ENCODE data around the gene NAA80.
"Not testable (repeated sequence)": the region's sequence is repeated elsewhere in the genome, so short reads cannot be mapped to it uniquely, and the experiment has no call there.

The NAA80 gene

DNA sequence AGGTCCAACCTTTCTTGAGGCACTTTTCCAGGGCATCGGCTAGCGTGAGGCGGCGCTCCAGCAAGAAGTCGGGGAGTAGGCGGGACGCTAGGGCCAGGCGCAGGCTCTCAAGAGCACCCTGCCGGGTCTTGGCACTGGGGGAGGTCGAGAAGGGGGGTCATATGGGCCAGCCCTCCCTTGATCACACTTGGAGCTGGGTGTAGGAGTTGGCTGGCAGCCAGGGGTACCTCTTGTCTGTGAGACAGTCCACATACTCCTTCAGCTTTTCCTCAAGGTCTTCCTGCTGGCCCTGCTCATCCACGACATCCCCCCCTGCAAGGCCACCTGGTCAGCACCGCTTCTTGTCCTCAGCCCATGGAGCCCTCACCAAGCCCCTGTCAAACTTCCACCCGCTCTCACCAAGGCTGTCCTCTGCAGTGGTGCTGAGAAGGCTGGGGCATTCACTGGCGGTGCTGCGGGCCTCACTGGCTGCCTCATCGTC, 9.0 kb downstream of the NAA80 start:
- DNase-seq (ENCODE audit: low read depth, low spot score) = no peak

DNA sequence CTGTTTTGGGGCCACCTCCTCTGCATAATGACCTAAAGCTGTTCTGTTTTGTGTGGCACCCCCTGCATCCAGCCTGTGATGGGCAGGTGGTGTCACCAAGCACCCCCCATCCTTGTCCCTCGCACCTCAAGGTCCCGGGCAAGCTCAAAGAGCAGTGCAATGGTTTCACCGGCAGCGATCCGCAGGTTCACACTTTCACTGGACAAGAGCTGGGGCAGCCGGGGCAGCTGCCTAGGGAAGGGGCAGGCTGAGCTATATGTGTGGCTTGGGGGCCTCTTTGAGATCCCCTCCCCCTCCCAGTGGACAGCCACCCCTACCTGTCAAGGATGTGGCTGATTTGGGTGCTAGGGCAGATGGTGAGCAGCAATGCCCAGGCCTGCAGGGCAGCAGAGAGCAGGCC, 10.1 kb downstream of the NAA80 start:
- DNase-seq (ENCODE audit: low read depth, low spot score) = no peak

DNA sequence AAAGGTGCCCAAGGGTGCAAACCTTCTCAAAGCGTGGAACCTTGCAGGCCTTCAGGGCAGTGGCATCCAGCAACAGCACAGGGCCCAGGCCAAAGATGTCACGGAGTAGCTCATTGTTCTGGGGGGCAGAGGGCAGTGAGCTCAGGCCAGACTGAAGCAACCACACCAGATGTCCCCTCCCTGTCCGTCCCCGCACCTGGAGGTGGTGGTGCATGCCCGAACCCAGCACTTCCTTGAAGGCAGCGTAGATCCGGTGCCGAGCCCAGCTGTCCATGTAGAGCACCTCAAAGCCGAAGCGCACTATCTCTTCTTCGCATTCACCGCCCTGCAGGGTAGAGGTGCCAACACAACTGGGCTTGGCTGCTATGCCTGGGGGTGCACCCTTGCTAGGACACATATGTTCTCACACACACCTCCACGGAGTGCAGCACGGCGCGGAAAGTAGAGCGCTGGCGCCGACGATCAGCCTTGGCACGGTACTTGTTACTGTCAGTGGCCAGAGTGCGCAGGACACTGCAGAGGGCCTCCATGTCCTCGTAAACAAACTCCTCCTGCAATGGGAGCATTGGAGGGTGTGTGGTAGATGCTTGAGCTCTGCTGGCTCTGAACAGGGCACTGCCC, 10.7 kb downstream of the NAA80 start:
- DNase-seq (ENCODE audit: low read depth, low spot score) = no peak

DNA sequence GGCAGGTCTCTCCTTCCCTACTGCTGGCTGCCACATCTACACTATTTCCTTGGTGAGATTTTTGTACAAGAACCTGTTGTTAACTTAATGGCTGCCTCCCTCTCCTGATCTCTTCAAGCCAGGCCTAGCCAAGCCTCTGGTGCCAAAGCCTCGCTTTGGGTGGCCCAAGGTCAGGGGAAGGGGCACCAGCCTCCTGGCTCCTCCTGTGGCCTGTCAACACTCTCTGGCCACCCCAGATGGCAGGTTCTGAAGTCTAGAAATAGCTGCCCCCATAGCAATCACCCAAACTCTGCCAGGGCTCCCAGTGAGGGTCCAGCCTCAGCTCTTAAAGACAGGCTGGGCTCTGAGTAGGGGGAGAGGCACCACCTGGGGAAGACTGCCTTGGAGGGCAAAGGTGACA, 11.9 kb downstream of the NAA80 start:
- no peak for DNase-seq (ENCODE audit: low read depth, low spot score)

DNA sequence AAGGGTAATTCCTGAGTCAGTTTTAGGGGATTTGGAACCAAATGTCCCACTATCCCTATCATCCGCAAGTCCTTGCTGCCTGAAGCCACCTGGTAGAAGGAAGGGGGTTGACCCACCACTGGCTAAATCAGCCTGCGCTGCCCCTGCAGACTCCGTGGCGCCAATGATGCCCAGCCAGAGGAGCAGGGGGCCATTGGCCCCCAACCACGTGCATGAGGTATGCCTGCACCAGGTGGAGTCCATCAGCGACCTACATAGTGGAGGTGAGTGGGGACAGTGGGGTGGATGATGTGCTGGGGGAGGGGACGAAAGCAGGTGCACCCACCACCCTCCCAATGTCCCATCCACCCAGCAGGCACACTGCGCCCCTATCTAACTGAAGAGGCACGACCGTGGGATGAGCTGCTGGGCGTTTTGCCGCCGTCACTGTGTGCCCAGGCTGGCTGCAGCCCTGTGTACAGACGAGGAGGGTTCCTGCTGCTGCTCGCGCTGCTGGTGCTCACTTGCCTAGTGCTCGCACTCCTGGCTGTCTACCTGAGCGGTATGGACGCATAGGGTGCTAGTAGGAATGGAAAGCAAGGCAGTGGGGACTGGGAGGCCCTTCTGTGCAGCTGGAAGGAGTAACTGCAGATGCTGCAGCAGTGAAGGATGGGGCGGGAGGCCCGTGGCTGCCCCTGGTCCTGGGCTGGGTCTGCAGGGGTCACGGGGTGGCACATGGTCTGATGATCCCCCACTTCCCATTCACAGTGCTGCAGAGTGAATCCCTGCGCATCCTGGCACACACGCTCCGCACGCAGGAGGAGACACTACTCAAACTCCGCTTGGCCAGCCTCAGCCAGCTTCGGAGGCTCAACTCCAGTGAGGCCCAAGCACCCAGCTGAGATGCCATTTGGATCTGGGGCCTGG, 12.6 kb downstream of the NAA80 start:
- DNase-seq (ENCODE audit: low read depth, low spot score) = no peak

DNA sequence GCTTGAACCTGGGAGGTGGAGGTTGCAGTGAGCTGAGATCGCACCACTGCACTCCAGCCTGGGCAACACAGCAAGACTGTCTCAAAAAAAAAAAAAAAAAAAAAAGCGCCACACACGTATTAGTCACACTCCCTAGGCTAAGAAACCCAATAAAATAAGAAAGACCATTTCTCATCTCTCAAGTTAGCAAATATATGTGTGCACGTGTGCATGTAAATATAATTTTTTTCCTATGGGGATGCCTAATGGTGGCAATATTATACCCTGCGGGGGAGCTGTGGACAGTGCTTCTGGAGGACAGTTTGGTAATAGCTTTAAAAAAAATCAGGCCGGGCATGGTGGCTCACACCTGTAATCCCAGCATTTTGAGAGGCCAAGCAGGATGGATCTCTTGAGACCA, 15.1 kb downstream of the NAA80 start:
- DNase-seq (ENCODE audit: low read depth, low spot score) = not testable (repeated sequence)

DNA sequence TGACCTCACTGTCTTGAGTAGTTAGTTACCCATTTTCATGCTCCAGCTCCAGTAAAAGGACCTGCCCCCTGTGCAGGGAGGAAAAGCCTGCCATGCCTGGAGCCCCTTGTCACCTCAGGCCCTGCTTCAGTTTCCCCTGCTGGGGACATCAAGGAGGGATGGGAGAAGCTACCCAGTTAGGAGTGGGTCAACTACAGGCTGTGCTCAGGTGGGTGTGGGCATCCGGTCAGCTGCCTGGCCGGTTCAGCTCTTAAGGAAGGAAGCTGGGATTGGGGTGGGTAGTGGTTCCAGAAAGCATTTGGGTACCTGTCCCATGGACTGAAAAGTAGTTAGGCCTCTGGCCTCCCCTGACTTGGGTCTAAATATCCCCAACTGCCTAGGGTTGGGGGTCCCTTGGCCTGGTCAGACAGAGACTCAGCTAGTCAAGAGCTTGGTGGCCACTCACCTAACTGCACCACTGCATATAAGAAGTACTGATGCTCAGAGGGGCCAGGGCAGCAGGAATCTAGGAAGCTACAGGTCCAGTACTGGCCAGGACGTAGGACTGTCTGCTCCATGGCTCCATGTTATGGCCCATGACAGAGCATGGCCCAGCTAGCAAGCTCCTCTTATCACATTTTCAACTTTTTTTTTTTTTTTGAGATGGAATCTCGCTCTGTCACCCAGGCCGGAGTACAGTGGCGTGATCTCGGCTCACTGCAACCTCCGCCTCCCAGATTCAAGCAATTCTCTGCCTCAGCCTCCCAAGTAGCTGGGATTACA, 19.8 kb downstream of the NAA80 start:
- no peak for DNase-seq (ENCODE audit: low read depth, low spot score)

DNA sequence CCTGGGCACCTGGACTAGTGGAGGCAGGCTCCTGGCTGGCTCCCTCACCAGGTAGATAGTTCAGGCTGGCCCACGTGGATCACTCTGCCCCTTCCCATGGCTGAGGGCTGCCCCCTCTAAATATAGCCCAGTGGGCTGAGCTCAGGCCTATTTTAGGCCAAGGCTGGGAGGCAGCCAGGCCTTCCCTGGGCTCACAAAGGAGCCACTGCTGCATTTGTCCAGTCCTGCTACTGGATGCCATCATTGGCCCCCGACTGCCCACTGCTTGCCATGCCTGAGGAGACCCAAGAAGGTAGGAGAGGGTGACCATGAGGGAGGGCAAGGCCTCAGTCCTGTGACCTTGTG, 20.4 kb downstream of the NAA80 start, which contains the start of gene LSMEM2:
LSMEM2 (plus strand) TSS at position 208 of the 345 bp plus-strand sequence; CDS start at position 235, 27 bp downstream.
- DNase-seq (ENCODE audit: low read depth, low spot score) = no peak

DNA sequence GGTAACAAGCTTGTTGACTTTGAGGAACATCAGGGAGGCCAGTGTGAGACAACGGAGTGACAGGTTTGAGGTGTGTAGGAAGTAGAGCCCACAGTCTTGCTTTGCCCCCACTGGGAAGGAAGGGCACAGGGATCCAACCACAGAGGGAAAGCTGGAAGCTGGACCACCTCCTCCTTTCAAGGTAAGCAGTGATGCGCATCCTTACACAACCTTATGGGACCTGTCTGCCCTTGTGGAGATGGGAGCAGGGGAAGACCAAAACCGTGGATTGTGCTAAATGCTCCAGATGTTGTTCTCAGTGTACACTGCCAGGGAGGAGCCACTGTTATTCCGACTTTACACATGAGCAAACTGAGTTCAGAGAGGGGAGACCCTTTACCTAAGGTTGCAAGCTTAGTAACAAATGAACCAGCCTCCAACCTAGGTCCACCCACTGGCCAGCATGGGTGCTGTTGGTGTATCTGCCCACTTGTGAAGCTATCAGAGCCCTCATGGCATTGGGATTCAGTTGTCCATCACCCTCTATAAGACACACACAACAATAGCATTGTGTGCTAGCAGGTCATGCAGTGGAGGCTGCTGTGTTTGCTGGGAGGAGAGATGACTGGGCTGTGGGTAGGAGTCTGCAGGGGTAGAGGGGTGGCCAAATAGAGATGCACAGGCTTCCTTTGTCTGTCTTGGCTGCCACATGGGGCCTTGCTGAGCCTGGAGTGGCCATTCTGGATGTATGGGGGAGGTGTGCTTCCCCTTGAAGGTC, 20.9 kb downstream of the NAA80 start:
- no peak for DNase-seq (ENCODE audit: low read depth, low spot score)

DNA sequence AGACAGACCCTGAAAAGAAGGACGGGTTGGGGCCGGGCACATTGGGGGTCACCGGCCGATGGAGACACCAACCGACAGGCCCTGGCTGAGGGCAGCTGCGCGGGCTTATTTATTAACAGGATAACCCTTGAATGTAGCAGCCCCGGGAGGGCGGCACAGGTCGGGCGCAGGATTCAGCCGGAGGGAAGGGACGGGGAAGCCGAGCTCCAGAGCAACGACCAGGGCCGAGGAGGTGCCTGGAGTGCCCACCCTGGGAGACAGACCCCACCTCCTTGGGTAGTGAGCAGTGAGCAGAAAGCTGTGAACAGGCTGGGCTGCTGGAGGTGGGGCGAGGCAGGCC, 22.5 kb downstream of the NAA80 start:
- DNase-seq (ENCODE audit: low read depth, low spot score) = no peak

DNA sequence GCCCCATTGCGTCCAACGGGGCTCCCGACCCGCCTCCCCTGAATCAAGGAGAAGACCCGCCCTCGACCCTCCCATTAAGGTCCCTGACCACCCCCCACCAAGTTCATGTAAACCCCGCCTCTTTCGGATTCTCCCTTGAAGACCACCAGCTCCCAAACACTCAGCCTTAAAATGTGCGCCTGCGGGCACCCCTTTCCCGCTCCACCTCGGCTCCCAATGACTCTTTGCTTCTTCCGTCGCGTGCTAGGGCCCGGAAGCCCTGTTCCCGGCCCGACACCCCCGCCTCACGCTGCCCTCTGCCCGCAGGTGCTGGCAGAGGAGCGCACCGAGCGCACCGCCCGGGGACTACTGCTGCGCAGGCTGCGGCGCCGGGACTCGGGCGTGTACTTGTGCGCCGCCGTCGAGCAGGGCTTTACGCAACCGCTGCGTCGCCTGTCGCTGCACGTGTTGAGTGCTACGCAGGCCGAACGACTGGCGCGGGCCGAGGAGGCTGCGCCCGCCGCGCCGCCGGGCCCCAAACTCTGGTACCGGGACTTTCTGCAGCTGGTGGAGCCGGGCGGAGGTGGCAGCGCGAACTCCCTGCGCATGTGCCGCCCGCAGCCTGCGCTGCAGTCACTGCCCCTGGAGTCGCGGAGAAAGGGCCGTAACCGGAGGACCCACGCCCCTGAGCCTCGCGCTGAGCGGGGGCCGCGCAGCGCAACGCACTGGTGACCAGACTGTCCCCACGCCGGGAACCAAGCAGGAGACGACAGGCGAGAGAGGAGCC, 23.0 kb downstream of the NAA80 start:
- DNase-seq (ENCODE audit: low read depth, low spot score) = no peak

DNA sequence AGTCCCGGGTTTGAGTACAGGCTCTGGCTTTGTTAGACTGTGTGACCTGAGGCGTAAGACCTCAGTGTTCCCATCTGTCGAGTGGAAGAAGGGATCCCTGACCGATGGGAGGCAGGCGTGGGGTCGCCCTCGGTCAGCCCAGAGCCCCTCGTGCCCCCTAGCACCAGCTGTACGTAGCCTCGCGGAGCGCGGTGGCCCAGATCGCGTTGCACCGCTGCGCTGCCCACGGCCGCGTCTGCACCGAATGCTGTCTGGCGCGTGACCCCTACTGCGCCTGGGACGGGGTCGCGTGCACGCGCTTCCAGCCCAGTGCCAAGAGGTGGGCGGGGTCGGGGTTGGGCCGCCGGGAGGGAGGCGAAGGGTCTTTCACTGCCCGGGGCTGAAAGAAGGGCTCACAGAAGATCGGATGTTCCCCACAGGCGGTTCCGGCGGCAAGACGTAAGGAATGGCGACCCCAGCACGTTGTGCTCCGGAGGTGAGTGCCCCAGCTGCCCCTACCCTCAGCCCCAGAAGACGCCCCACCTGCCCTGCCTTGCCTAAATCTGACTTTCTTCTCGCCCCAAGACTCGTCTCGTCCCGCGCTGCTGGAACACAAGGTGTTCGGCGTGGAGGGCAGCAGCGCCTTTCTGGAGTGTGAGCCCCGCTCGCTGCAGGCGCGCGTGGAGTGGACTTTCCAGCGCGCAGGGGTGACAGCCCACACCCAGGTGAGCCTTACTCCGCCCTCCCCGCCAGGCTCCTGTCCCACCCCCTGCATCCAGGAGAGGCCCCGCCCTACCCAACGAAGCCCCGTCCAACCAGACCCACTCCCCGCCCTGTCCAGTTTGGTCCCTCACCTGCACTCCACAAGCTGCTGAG, 23.8 kb downstream of the NAA80 start:
- DNase-seq (ENCODE audit: low read depth, low spot score) = no peak

DNA sequence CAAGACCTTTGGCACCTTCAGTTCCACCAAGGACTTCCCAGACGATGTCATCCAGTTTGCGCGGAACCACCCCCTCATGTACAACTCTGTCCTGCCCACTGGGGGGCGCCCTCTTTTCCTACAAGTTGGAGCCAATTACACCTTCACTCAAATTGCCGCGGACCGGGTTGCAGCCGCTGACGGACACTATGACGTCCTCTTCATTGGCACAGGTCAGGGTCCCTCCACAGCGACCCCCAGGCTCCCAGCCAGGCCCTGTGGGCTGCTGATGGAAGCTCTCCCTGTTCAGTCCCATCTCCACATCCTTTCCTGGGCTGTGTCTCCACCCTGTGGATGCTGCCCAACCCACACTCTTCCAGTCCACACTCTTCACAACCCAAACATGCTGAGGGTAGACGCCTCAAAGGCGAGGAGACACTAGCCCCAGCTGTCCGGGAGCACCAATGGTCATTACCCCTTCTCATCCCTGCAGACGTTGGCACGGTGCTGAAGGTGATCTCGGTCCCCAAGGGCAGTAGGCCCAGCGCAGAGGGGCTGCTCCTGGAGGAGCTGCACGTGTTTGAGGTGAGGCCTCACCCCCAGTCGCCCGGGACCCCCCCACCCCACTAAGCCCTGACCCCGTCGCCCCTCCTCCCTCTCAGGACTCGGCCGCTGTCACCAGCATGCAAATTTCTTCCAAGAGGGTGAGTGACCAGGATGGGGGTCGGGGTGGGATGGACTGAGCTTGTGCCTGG, 24.7 kb downstream of the NAA80 start:
- peak; percentile 53 for DNase-seq (ENCODE audit: low read depth, low spot score)

DNA sequence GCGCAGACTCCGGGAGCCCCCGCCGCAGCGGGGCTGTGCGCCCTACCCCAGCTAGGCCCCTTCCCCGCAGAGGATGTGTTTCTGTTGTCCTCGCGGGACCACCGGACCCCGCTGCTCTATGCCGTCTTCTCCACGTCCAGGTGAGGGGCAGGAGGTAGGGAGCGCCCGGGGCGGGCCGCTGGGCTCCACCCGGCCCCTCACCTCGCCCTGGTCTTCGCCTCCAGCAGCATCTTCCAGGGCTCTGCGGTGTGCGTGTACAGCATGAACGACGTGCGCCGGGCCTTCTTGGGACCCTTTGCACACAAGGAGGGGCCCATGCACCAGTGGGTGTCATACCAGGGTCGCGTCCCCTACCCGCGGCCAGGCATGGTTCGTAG, 25.5 kb downstream of the NAA80 start:
- DNase-seq (ENCODE audit: low read depth, low spot score) = no peak

DNA sequence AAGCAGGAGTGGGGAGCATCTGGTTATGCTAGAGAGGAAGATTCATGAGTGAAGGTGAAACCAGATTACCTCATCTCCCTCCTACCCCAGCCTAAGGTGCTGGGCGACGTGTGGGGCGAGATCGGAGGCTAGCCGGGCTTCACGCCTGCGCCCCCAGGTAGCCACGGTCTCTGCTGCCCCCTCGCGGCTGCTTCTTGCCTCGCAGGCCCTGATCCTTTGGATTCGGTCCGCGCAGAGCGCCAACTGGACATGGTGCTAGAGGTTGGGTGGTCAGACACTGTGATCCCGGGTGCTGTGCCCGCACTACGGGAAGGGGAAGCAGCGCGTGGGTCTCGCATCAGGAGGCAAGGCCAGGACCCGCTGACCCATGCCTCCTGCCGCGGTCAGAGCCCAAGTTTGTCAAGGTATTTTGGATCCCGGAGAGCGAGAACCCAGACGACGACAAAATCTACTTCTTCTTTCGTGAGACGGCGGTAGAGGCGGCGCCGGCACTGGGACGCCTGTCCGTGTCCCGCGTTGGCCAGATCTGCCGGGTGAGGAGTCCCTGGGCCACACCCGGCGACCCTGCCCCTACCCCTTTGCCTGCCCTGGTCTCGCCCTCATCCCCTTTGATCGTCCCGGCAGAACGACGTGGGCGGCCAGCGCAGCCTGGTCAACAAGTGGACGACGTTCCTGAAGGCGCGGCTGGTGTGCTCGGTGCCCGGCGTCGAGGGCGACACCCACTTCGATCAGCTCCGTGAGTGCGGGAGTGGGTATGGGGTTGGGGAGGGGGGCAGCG, 26.1 kb downstream of the NAA80 start:
- peak; percentile 76 for DNase-seq (ENCODE audit: low read depth, low spot score)

DNA sequence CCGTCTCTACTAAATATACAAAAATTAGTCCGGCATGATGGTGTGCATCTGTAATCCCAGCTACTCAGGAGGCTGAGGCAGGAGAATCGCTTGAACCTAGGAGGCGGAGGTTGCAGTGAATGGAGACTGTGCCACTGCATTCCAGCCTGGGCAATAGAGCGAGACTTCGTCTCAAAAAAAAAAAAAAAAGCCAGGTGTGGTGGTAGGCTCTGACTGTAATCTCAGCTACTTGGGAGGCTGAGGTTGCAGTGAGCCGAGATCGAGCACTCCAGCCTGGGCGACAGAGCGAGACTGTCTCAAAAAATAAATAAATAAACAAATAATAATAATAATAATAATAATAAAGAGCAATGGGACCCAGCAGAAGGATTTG, 26.7 kb downstream of the NAA80 start:
- not testable (repeated sequence) for DNase-seq (ENCODE audit: low read depth, low spot score)

DNA sequence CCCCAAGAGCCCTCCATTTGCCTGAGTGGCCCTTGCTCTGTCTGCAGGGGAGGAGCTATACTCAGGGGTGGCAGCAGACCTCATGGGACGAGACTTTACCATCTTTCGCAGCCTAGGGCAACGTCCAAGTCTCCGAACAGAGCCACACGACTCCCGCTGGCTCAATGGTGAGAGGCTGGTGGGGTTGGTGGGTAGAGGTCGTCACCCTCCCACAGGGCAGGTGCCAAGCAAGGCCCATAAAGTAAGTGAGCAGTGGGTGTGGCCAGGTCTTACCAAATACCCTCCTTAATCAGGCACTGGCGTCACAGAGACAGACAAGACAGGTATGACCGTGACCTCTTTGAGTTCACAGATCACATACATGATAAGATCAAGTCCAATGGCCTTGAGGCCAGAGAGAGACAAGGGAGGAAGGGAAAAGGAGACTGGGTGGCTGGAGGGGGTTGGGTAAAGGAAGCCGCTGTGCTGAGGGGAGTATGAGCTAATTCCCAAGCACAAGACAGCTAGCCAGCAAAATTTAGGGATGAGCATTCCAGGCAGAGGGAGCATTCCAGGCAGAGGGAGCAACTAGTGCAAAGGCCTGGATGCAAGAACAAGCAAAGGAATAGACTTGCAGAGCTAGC, 27.8 kb downstream of the NAA80 start:
- DNase-seq (ENCODE audit: low read depth, low spot score) = no peak
